IMR-90 (cell line): ENCODE results near the gene RXFP3. TPM values are rescaled to one million over a fixed set of nuclear protein-coding genes. Genes with fewer than 3 reads are reported as not detected.

Experiments used
- ATAC-seq: fragments of 200-7000 bp; cut with Tn5 transposase; 2 replicates; pipeline ENCODE4 v1.9.1; 2020; ENCODE audit warnings: low read depth, mild to moderate bottlenecking, moderate library complexity
- BruUV-seq: library from RNA; stranded (reverse); fragments of 400-500 nt; replicated peaks from 2 replicates; lab custom pipeline; 2021; lab: Mats Ljungman, UMichigan
- CTCF ChIA-PET: fragments of 300-600 bp; formaldehyde crosslinking; extraction: SDS; loops from one replicate; lab custom pipeline; 2021; ENCODE audit warnings: antibody characterized with exemption; lab: Yijun Ruan, JAX
- POLR2A ChIA-PET: fragments of 300-600 bp; sonication (Branson Sonifier 250); formaldehyde crosslinking; loops from one replicate; lab custom pipeline; 2022; ENCODE audit warnings: antibody characterized with exemption; ENCODE audit not compliant: unreplicated experiment; lab: Charles Lee
- DNase-seq: peaks from one replicate; pipeline ENCODE4 v3.0.0; 2013
- H2AFZ ChIP-seq: replicated peaks from 2 replicates; pipeline ENCODE3; 2013; ENCODE audit warnings: low read length, mild to moderate bottlenecking; ENCODE audit not compliant: poor library complexity
- H2AK5ac ChIP-seq: 2 replicates; pipeline ENCODE4 v1.6.1; 2013; ENCODE audit warnings: low read depth, low read length, inconsistent platforms
- H2AK9ac ChIP-seq: replicated peaks from 2 replicates; pipeline ENCODE3; 2013; ENCODE audit warnings: mild to moderate bottlenecking, low read depth, low read length, moderate library complexity; ENCODE audit not compliant: poor library complexity
- H2BK120ac ChIP-seq: 2 replicates; pipeline ENCODE4 v1.6.1; 2013; ENCODE audit warnings: low read depth, low read length, inconsistent platforms
- H2BK15ac ChIP-seq: 3 replicates; pipeline ENCODE4 v1.6.1; 2013; ENCODE audit warnings: low read depth, low read length, inconsistent platforms
- H2BK20ac ChIP-seq: 2 replicates; pipeline ENCODE4 v1.6.1; 2013; ENCODE audit warnings: low read depth, mild to moderate bottlenecking, inconsistent platforms, low read length, moderate library complexity
- H2BK5ac ChIP-seq: 2 replicates; pipeline ENCODE4 v1.6.1; 2013; ENCODE audit warnings: mild to moderate bottlenecking, low read depth, low read length, inconsistent platforms; ENCODE audit not compliant: poor library complexity, severe bottlenecking
- H3K14ac ChIP-seq: replicated peaks from 2 replicates; pipeline ENCODE4 v1.6.1; 2013; ENCODE audit warnings: low read depth, low read length, inconsistent platforms
- H3K18ac ChIP-seq: 2 replicates; pipeline ENCODE4 v1.6.1; 2013; ENCODE audit warnings: low read depth, low read length, control low read depth
- H3K23ac ChIP-seq: 2 replicates; pipeline ENCODE4 v1.6.1; 2013; ENCODE audit warnings: low read depth, low read length, inconsistent platforms
- H3K27ac ChIP-seq: 2 replicates; pipeline ENCODE4 v1.5.1; 2013; ENCODE audit warnings: mild to moderate bottlenecking, control low read depth, low read length; ENCODE audit not compliant: insufficient read depth
- H3K27me3 ChIP-seq: 2 replicates; pipeline ENCODE4 v1.6.1; 2013; ENCODE audit warnings: low read length; ENCODE audit not compliant: control insufficient read depth, insufficient read depth
- H3K36me3 ChIP-seq: 2 replicates; pipeline ENCODE4 v1.6.1; 2013; ENCODE audit warnings: low read length, mixed read lengths; ENCODE audit not compliant: control insufficient read depth, insufficient read depth
- H3K4ac ChIP-seq: 2 replicates; pipeline ENCODE4 v1.6.1; 2013; ENCODE audit warnings: low read depth, low read length, inconsistent platforms
- H3K4me1 ChIP-seq: 2 replicates; pipeline ENCODE4 v1.6.1; 2013; ENCODE audit warnings: low read length, mixed read lengths; ENCODE audit not compliant: control insufficient read depth, insufficient read depth
- H3K4me2 ChIP-seq: 2 replicates; pipeline ENCODE4 v1.6.1; 2013; ENCODE audit warnings: low read depth, mild to moderate bottlenecking, control low read depth, low read length, moderate library complexity
- H3K4me3 ChIP-seq: 2 replicates; pipeline ENCODE4 v1.5.1; 2013; ENCODE audit warnings: low read depth, mild to moderate bottlenecking, control low read depth, low read length, moderate library complexity; ENCODE audit not compliant: insufficient read depth
- H3K56ac ChIP-seq: 2 replicates; pipeline ENCODE4 v1.6.1; 2013; ENCODE audit warnings: low read length, inconsistent platforms; ENCODE audit not compliant: insufficient read depth; ENCODE audit errors: extremely low read depth
- H3K79me1 ChIP-seq, 2 experiments: 2 replicates each; pipeline ENCODE4 v1.6.1; 2013; ENCODE audit warnings: low read length in 2 of 2, inconsistent platforms in 1 of 2, low read depth in 1 of 2
- H3K9ac ChIP-seq: 2 replicates; pipeline ENCODE4 v1.6.1; 2013; ENCODE audit warnings: low read depth, low read length, control low read depth
- H3K9me1 ChIP-seq: 2 replicates; pipeline ENCODE4 v1.6.1; 2013; ENCODE audit warnings: low read length, inconsistent platforms; ENCODE audit not compliant: insufficient read depth
- H3K9me3 ChIP-seq: 2 replicates; pipeline ENCODE4 v1.6.1; 2013; ENCODE audit warnings: low read length; ENCODE audit not compliant: control insufficient read depth, insufficient read depth
- H4K20me1 ChIP-seq: 2 replicates; pipeline ENCODE4 v1.6.1; 2013; ENCODE audit warnings: low read length, inconsistent platforms; ENCODE audit not compliant: insufficient read depth
- H4K5ac ChIP-seq: 2 replicates; pipeline ENCODE4 v1.6.1; 2013; ENCODE audit warnings: mild to moderate bottlenecking, low read depth, low read length, control low read depth
- H4K8ac ChIP-seq, 2 experiments: 2 replicates each; pipeline ENCODE4 v1.6.1; 2013; ENCODE audit warnings: low read depth in 2 of 2, low read length in 2 of 2, control low read depth in 1 of 2, inconsistent platforms in 1 of 2
- H4K91ac ChIP-seq: 2 replicates; pipeline ENCODE4 v1.6.1; 2013; ENCODE audit warnings: low read depth, low read length, inconsistent platforms; ENCODE audit not compliant: insufficient read depth
- BHLHE40 ChIP-seq: fragments of 150-350 bp; IDR thresholded peaks from 2 replicates; pipeline ENCODE4 v1.6.1; 2016; ENCODE audit warnings: mild to moderate bottlenecking, low read depth, low read length
- MAFK ChIP-seq: IDR thresholded peaks from 2 replicates; pipeline ENCODE4 v1.6.1; 2012; ENCODE audit warnings: low read depth, low read length, improper control_type of control experiment
- RAD21 ChIP-seq: IDR thresholded peaks from 2 replicates; pipeline ENCODE4 v1.6.1; 2012; ENCODE audit warnings: low read length, improper control_type of control experiment
- SMC3 ChIP-seq: fragments of 150-350 bp; IDR thresholded peaks from 2 replicates; pipeline ENCODE4 v1.6.1; 2016; ENCODE audit warnings: low read depth, mild to moderate bottlenecking, antibody characterized with exemption, low read length, moderate library complexity
- WGBS, 2 experiments: methylation state at CpG; one replicate each; pipeline versions ENCODE4 v1.1.5 to v1.1.7; 2013; ENCODE audit warnings: missing lambda C conversion rate in 2 of 2; ENCODE audit not compliant: insufficient read length in 1 of 2; ENCODE audit errors: extremely low coverage in 2 of 2; 5-methylcytosine and 5-hydroxymethylcytosine counted together
- dilution Hi-C: fragments of 300-500 bp; cut with HindIII; formaldehyde crosslinking; loops from one replicate; pipeline ENCODE4 v1.14.3; 2018; ENCODE audit warnings: low sequenced_read_pairs; ENCODE audit not compliant: unreplicated experiment
- in situ Hi-C: fragments of 300-500 bp; cut with MboI; formaldehyde crosslinking; loops from 3 replicates; pipeline ENCODE4 v1.14.3; 2019; ENCODE audit warnings: low sequenced_read_pairs, inconsistent platforms, mixed read lengths
- intact Hi-C: fragments of 100-400 bp; cut with micrococcal nuclease; formaldehyde crosslinking; loops from 2 replicates; pipeline ENCODE4 v1.10.0; 2022
- polyA plus RNA-seq, 3 experiments: library from polyadenylated mRNA; depleted of rRNA; stranded (reverse); fragments of >200 nt; gene quantifications; 2 replicates each; pipeline ENCODE4 v1.2.3, GENCODE V29; 2012; ENCODE audit warnings: low replicate concordance in 1 of 3
- total RNA-seq: library from RNA; depleted of rRNA; stranded (reverse); fragments of >200 nt; gene quantifications from 2 replicates; pipeline ENCODE4 v1.2.3, GENCODE V29; 2012
- TF ChIP-seq, protein P1 (sequence below): conservative IDR thresholded peaks from 2 replicates; pipeline ENCODE4 v1.5.1; 2012; ENCODE audit warnings: mild to moderate bottlenecking, low read depth, low read length, improper control_type of control experiment

RXFP3 gene
- total and polyA plus RNA-seq, 2 of the 4 experiments (the other 2 are of a cell fraction) = not detected

- H4K5ac ChIP-seq = peak overlapping the region; percentile 56
- peaks cover 3% of the 10 kb centered on the region; the same call in 1 of the 2 replicates for H3K9me1 ChIP-seq
- H2BK15ac ChIP-seq = peak overlapping the region; percentile 3; the same call in 1 of the 3 replicates
- dilution Hi-C loops (no loop called here), intact Hi-C loops (loop anchor here (2.0 to 5.0 kb wide), 5 partner anchors 44 to 448 kb away; partner anchors contain the start of gene TARS1), in situ Hi-C loops (no loop called here)
- H3K9ac ChIP-seq = peak overlapping the region; percentile 87
- peak overlapping the region; percentile 57 for H3K4me3 ChIP-seq
- H3K27me3 ChIP-seq = no peaks in the 10 kb centered on the region
- peaks cover 5 to 50% of the 10 kb centered on the region in 2 experiments; a peak in 3 of 4 replicates for H3K79me1 ChIP-seq
- H2BK20ac ChIP-seq = peak overlapping the region; percentile 48; the same call in 1 of the 2 replicates
- peak overlapping the region; percentile 33 for H3K56ac ChIP-seq
- TF ChIP-seq, protein P1, sequence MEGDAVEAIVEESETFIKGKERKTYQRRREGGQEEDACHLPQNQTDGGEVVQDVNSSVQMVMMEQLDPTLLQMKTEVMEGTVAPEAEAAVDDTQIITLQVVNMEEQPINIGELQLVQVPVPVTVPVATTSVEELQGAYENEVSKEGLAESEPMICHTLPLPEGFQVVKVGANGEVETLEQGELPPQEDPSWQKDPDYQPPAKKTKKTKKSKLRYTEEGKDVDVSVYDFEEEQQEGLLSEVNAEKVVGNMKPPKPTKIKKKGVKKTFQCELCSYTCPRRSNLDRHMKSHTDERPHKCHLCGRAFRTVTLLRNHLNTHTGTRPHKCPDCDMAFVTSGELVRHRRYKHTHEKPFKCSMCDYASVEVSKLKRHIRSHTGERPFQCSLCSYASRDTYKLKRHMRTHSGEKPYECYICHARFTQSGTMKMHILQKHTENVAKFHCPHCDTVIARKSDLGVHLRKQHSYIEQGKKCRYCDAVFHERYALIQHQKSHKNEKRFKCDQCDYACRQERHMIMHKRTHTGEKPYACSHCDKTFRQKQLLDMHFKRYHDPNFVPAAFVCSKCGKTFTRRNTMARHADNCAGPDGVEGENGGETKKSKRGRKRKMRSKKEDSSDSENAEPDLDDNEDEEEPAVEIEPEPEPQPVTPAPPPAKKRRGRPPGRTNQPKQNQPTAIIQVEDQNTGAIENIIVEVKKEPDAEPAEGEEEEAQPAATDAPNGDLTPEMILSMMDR = 0 out of 2 replicates have a peak, but pooled peaks have one; percentile 22
- TF ChIP-seq RAD21 (peak; percentile 24), MAFK (peak; percentile 61; the same call in 1 of the 2 replicates), BHLHE40 (no peak), SMC3 (peak; percentile 19; the same call in 1 of the 2 replicates)
- peak overlapping the region; percentile 62 for H2BK120ac ChIP-seq
- peaks cover 9% of the 10 kb centered on the region; the same call in 1 of the 2 replicates for H4K20me1 ChIP-seq
- POLR2A ChIA-PET = no interaction called here
- CTCF ChIA-PET = interaction anchor here (0.5 to 1.4 kb wide), 4 partner anchors 10 to 762 kb away, joined by 3 to 4 read pairs (median 4); no protein-coding TSS in a partner anchor
- peaks cover 19% of the 10 kb centered on the region for H3K4me1 ChIP-seq
- H2AK9ac ChIP-seq = peak overlapping the region; percentile 39
- H3K23ac ChIP-seq = peak overlapping the region; percentile 84
- H4K8ac ChIP-seq = peak overlapping the region in 1 of 2 experiments; percentile 85; a peak in 3 of 4 replicates
- ATAC-seq (peak; percentile 7; the same call in 1 of the 2 replicates), DNase-seq (peak; percentile 51)
- peak overlapping the region; percentile 28; the same call in 1 of the 2 replicates for H4K91ac ChIP-seq
- H3K18ac ChIP-seq = peak overlapping the region; percentile 73
- H3K36me3 ChIP-seq = no peaks in the 10 kb centered on the region
- H3K14ac ChIP-seq = peak overlapping the region; percentile 75
- no peaks in the 10 kb centered on the region for H3K9me3 ChIP-seq
- peak overlapping the region; percentile 71 for H2AFZ ChIP-seq
- BruUV-seq = no TSS peak
- peak overlapping the region; percentile 76 for H3K4ac ChIP-seq
- H3K4me2 ChIP-seq = peak overlapping the region; percentile 92
- peak overlapping the region; percentile 72; the same call in 1 of the 2 replicates for H3K27ac ChIP-seq
- H2AK5ac ChIP-seq = peak overlapping the region; percentile 50
- peak overlapping the region; percentile 72 for H2BK5ac ChIP-seq
- WGBS, 2 experiments = 0% methylated on average over 1 of the region's 12 CpGs; no CpG with 5 or more reads in 1 of the 2 experiments
These were observed 45.8 kb upstream of the RXFP3 start for GRCh38 chr5:33890131-33891032.
